ENCODE results near the gene DENR.
"Not testable (repeated sequence)": the region's sequence is repeated elsewhere in the genome, so short reads cannot be mapped to it uniquely, and the experiment has no call there.

The DENR gene, protein sequence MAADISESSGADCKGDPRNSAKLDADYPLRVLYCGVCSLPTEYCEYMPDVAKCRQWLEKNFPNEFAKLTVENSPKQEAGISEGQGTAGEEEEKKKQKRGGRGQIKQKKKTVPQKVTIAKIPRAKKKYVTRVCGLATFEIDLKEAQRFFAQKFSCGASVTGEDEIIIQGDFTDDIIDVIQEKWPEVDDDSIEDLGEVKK

DNA sequence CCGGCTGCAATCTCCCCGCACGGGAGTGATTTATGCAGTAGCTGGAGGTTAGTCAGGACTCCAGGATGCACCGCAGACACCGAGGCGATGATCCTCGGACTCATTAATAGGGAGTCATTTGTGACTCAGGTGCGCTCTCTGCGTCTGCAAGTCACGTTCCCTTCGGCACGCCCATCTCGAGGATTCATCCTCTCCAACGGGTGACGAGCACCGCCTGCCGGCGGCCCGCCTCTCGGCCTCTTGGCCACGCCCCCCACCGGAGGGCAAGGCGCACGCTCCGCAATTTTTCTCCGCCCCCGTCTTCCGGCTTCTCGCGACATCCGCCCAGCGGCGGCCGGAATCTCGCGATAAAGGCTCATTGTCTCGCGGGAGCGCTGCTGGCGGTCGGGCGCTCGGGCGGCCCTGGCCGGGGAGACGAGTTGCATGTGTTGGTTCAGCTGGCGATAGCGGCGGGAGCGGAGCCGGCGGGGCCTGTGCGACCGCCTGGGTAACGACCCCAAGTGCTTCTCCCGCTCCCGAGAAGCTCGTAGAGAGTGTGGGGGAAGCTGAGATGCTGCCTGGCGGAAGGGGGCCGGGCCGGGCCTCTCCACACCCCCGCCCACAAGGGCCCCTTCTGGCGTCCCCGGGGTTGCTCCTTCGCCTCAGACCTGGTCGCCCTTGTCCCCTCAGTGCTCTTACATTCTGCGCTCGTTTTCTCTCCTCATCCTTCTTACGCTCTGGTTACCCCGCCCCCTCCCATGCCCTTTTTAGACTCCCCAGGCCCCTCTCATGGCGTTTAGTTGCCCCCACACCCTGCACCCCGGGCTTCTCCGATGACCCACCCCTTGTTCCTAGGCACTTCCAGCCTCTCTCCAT is at the start of gene DENR:
DENR (plus strand) TSS at position 361 of the 855 bp plus-strand sequence. CDS start 878 bp downstream, outside the sequence.
- peak; percentile 98 to 99 for DNase-seq

DNA sequence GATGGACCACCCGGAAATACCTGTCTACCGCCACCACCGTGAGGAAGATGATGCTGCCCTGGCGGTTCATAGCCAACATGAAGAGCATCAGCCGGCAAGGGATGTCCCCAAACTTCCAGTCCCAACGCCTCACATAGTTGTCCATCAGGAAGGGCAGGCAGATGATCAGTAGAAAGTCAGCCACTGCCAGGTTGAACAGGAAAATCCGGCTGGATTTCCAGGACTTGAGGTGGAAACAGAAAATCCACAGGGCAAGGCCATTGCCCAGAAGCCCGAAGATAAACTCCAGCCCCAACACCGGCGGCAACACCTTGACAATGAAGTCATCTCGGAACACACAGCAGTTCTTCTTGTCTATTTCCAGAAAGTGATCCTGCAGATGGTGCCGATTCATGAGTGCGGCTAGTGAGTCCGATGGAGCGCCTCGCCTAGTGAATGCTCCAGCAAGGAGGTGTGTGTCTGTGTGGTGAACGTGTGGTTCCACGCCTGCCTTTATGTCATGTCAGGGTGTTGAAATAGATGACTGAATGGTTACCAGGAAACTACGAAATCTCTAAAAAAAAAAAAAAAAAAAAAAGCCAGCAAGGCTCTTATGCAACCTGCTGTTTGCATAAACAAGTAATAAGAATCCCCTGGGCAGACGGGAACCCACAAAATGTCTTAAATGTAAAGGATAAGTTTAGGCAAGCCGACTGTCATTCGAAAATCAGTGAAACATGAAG is 49.6 kb upstream of the DENR start, which contains the start of gene HCAR2:
HCAR2 (minus strand) TSS at position 468 of the 722 bp plus-strand sequence; CDS start at position 394, 74 bp downstream.
- DNase-seq = not testable (repeated sequence)

DNA sequence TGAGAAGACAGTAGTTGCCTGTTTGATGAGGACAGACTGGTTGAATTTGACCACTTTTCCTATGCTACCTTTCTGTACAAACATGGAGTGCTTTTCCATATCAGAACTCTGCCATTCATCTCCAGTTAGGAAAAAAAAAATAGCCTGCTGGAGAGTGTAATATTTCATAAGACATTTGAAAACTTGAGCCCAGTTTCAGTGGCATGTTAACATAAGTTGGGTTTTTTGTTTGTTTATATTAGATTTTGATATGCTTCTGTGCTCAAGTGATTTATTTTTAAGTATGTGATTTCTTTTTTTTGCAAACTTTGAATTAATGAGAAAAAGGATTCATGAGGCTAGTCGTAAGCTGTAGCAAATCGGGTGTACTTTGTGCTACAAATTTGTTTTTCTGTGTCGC is 48.8 kb upstream of the DENR start:
- DNase-seq = not testable (repeated sequence)

DNA sequence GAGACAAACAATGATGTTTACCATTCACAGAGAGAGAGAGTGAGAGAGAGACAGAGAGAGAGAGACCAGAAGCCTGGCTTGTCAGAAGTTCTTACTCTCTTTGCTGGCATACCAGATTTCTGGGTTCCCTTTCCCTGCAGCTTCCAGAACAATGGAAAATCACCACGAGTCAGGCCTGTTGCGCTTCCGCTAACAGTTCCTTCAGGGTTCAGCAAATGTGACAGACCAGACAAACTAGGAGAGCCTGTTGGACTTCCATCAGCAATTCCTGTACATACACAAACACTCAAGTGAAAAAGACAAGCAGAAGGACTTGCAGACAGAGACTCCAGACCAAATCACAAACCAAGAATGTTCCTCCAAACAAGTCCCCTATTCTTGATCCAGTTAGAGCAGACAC is 43.3 kb upstream of the DENR start:
- not testable (repeated sequence) for DNase-seq

DNA sequence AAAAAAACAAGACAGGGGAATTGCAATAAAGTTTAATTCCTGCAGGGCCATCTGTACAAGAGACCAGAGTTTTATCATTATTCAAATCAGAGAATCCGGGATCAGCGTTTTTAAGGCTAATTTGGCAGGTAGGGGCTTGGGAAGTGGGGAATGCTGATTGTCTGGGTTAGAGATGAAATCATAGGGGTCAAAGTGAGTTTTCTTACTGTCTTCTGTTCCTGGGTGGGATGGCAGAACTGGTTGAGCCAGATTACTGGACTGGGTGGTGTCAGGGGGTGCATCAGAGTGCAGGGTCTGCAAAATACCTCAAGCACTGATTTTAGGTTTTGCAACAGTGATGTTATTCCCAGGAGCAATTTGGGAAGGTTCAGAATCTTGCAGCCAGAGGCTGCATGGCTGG is 42.3 kb upstream of the DENR start:
- not testable (repeated sequence) for DNase-seq

DNA sequence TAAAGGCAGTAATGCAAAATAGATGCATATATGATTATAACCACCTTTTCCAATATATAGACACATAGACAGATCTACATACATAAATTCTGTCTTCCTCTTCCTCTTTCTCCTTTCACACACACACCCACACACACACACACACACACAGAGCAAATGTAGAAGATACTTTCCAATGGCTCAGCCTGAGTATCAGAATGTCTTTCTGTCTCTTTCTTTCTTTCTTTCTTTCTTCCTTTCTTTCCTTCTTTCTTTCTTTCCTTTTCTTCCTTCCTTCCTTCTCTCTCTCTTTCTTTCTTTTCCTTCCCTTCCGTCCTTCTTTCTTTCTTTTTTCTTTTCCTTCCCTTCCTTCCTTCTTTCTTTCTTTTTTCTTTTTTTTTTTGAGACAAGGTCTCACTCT is 41.4 kb upstream of the DENR start:
- DNase-seq = not testable (repeated sequence)

DNA sequence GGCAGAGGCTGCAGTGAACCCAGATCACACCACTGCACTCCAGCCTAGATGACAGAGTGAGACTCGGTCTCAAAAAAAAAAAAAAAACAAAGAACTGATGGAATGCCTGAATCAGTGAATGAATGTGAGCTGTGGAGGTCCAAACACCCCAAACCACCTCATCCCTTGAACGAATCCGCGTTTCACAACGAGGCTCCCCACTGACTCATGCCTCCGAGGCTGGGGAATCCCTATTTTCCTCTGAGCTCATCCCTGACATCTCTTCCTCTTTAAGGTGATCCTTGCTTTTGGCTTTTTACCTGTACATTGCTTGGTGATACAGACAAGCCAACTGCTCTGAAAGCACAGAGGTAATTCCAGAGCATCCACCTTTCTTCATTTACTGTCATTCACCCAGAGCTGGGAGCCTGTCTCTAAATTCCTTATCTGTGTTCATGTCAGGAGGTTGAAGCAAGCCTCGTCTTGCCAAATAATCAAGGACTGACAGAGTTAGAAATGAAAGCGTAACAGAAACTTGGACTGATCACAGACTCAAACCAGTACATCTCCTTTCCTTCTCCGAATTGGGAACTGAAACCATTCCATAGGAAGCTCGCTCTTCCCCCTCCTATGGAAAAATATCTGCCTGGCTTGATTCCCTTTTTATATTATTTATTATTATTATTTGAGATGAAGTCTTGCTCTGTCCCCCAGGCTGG is 39.0 kb upstream of the DENR start:
- DNase-seq = not testable (repeated sequence)

DNA sequence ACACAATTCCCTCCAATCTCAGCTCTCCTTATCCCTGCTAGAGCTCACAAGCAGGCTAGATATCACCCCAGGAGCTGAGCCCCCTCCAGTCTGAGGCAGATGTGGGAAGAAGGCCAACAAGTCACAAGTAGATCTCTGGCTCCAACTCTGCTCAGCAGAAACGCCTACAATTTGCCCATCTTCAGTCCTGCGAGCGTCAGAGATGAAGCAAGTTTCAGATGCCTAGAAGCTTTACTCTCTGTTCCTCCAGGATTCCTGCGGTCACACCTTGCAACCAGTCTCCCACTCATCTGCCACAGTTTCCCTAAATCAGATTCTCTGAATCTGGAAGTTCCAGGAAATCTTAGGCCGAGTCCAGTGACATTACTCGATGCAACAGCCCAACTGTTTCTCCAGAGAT is 37.4 kb upstream of the DENR start:
- DNase-seq = not testable (repeated sequence)

DNA sequence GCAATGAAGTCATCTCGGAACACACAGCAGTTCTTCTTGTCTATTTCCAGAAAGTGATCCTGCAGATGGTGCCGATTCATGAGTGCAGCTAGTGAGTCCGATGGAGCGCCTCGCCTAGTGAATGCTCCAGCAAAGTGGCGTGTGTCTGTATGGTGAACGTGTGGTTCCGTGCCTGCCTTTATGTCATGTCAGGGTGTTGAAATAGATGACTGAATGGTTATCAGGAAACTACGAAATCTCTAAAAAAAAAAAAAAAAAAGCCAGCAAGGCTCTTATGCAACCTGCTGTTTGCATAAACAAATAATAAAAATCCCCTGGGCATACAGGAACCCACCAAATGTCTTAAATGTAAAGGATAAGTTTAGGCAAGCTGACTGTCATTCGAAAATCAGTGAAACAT is 36.0 kb upstream of the DENR start, which contains the start of gene HCAR3:
HCAR3 (minus strand) TSS at position 154 of the 400 bp plus-strand sequence; CDS start at position 80, 74 bp downstream.
- DNase-seq = not testable (repeated sequence)

DNA sequence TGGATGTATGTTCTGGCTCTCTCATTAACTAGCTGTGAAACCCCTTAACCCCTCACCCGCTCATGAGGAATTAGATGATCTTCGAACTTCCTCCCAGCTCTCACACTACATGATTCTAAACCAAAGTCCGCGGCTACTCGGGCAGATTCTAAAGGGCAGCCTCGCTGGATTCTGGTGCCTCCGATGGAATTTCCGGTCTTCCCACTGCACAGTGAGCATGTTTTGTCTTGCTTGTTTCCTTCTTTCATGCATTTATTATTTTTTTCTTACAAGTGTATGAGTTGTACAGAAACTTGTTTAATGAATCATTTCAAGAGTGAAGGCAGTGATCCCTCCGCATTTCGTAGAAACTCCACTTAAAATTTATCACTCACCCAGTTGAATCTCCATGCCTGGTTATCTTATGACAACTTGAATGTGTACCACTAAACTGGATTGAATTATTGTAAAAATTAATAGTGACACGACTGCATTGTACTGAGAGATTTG is 31.5 kb upstream of the DENR start:
- no peak for DNase-seq

DNA sequence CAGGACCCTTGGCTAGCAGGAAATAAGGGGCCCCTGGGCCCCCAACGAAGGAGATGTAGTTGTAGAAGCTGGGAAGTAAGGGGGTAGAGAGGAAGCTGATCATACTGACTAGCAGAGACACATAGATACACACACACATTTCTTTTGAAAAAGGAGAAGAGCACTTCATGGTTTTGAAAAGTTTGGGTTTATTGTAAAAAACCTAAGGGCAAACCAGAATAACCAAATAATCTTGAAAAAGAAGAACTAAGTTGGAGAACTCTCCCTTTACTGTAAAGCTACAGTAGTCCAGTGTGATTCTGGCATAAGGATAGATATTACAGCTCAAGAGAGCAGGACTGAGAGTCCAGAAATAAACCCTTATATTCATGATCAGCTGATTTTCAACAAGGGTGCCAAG is 30.2 kb upstream of the DENR start:
- DNase-seq = no peak

DNA sequence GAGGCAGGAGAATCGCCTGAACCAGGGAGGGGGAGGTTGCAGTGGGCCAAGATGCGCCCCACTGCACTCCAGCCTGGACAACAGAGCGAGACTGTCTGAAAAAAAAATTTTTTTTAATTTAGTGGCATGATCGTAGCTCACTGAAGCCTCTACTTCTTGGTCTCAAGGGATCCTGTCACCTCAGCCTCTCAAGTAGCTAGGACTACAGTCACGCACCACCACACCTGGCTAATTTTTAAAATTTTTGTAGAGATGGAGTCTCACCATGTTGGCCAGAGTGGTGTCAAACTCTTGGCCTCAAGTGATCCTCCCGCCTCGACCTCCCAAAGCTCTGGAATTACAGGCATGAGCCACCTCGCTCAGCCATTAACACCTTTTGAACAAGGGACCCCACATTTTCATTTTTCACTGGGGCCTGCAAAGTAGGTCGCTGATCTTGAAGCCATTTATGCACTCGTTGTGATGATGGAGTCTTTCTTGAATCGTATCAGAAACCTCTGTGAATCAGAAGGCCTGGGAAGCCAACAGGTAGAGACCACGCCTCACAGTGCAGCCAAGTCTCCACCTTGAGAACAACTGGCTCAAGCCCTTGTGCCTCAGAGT is 27.9 kb upstream of the DENR start:
- no peak for DNase-seq

DNA sequence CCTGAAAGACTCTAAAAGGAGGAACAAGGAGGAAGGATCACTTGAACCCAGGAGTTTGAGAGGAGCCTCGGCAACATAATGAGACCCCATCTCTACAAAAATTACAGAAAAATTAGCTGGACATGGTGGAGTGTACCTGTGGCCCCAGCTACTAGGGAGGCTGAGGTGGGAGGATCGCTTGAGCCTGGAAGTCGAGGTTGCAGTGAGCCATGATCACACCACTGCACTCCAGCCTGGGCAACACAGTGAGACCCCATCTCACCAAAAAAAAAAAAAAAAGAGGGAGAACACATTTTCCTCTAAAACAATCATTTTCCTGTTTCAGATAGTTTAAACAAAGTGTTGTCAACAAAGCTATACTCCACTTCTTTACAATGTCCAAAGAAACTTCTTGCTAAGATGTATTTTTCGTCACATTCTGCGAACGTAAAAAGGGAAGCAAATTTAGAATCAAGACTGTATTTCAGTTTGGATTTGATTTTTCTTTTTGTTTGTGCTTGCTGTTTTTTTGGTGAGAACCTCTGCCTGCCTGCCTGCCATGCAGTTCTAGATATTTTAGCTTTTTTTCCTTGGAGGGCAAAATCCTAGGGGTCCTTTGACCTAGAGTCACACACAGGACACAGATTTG is 27.1 kb upstream of the DENR start:
- no peak for DNase-seq

DNA sequence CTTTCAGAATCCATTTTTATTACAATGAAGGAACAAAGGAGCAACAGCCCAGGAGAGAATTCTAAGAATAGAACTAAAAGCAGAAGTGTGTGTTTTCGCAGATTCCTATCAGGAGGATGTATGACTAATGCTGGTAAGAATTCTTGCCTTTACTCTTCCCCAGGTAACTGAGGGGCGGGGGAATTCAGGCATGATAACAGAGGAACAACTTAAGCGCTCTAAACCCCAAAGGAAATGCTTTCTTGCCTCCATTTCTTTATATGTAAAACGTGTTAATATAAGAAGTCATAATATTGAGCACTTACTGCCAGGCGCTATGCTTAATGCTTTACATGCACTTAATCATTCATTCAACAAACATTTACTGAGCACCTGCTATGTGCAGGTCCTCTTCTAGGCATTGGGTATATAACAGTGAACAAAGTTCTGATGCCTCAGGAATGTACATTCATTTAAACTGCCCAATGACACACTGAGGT is 26.5 kb upstream of the DENR start:
- DNase-seq = no peak

DNA sequence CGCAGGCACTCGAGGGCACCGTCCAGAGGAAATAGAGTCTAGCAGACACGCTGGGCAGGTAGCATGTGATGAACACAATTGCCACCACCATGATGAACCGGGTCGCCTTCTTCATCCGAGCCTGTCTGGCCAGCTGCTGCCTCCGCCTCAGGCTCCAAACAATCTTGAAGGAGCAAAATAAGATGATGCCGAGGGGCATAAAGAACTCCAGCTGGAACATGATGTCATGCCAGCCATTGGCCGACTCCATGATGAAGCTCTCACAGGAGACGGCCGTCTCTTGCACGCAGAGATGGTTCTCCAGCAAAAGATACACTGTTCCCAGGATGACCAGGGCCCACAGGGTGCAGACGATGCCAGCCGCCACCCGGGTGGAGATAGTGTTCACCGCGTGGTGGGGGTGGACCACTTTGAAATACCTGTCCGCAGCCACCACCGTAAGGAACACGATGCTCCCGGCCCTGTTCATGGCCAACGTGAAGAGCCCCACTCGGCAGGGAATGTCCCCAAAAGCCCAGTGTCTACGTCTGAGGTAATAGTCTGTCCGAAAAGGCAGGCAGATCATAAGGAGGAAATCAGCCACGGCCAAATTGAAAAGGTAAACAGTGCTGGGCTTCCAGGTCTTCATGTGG is 22.9 kb upstream of the DENR start:
- no peak for DNase-seq

DNA sequence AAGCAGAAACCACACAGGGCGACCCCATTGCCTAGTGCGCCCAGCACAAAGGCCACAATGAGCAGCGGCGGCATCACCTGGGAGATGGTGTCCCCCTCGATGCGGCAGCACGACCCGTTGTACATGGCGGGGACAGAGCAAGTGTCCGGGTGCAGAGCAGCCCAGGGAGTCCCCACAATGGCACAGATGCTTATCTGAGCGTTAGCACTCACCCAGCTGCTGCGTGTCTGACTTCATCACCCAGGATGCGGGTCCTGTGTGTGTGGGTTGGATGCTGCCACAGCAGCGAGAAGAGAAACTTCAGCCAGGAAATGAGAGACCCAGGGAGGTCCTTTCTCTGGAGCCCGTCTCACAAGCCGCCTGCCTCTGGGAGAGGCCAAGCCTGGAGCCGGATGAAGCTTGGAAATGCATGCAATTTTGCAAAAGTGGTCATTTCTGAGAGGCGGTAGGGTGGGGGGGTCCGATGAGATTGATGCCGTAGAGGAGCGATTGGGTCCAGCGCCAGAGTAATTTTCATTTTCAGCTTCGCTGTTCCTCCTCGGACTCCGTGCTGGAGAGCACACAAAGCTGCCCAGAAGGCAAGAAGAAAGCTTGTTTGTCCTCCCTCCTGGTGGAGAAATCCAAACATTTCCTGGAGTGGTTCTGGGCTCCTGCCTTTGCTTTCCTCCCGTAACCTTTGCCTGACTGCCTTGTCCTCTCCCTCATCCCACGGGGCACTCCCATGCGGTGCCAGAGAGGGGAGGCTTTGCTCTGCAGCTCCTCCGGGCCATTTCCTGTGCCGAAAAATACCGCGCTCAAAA is 22.2 kb upstream of the DENR start, which contains the start of gene HCAR1:
HCAR1 (minus strand) TSS at position 630 of the 800 bp plus-strand sequence; CDS start at position 125, 505 bp downstream.
- DNase-seq = no peak

DNA sequence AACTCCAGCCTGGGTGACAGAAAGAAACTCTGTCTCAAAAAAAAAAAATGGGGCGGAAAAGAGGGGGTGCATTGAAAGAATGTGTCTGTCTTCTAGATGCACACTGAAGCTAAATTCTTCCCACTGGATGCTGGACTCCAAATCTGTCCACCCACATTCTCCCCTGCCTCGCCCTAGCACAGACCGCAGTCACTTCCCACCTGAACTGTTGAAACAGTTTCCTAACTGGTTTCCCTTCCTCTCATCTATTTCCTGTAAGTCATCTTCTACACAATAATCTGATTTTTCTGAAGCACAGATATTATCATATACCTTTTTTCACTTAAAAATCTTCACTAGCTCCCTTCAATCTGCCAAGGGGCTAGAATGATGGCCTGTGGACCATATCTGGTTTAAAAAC is 20.5 kb upstream of the DENR start:
- DNase-seq = no peak

DNA sequence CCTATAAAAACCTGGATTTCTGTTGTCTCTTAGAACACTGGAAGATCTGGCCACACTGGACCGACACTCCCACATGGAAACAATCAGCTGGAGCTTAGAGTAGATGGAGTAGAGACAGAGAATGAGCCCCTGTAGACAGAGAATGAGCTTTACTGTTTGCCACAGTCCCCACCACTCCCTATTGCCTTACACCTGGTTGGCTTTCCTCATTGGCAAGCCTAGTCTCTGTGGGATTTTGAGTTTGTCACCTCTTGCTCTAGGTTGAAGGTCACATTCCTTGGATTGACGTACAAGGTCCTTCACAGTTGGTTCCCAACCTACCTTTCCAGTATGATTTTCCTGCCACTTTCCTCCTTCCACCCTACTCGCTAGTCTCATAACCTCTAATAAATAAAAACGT is 20.0 kb upstream of the DENR start:
- no peak for DNase-seq

DNA sequence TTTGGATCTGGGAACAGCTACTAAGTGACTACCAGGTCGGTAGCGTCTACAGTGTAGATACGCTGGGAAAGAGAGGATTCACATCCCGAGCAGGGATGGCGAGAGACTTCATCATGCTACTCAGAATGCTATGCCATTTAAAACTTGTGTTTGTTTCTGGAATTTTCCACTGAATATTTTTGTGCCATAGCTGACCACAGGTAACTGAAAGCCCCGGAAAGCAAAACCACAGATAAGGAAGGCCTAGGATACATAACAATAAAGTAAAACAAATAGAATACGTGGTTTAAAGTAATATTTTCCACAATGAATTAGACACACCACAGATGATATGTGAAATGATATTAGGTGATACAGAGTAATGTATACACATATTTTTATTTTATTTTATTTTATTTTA is 14.1 kb upstream of the DENR start:
- no peak for DNase-seq

DNA sequence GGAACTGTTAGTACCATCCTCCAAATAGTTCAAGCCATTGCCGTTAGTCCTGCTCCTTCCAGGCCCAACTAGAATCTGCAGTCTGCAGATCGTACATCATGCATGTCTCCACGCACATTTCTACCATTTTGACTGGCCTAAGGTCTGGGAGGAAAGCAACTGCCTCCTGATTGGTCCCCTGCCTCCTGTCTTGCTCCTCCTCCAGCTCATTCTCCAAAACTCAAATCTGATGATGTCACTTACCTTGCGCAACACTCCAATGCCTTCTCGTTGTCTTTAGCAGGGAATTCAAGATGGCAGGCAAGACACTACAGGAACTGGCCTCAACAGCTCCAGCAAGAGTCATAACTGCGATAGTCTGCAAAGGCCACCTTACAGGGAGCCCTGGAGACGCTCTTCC is 12.3 kb upstream of the DENR start:
- DNase-seq = no peak
